Esophagus squamous epithelium (tissue), 5 donors: ENCODE data around the gene DSTYK. TPM values are rescaled to one million over a fixed set of nuclear protein-coding genes. Genes with fewer than 3 reads are reported as not detected.

Experiments used
- DNase-seq: peaks from one replicate; lab custom pipeline; 2025; lab: John Stamatoyannopoulos, UW
- H3K27ac ChIP-seq, 4 donors: fragments of 200-600 bp; sonication (generic); one replicate each; pipeline ENCODE4 v1.5.1; 2016 to 2019; ENCODE audit warnings: mild to moderate bottlenecking in 1 of 4
- H3K27me3 ChIP-seq, 4 donors: fragments of 200-600 bp; sonication (generic); 1 replicate in 3 of 4; 2 replicates in 1 of 4; pipeline versions ENCODE4 v1.5.1 to v1.6.0; 2017 to 2021; ENCODE audit warnings: antibody characterized with exemption in 1 of 4
- H3K36me3 ChIP-seq, 3 donors: fragments of 200-600 bp; sonication (generic); one replicate each; pipeline ENCODE4 v1.5.1; 2016 to 2019
- H3K4me1 ChIP-seq, 3 donors: fragments of 200-600 bp; sonication (generic); one replicate each; pipeline ENCODE4 v1.5.1; 2017 to 2019
- H3K4me3 ChIP-seq, 4 donors: fragments of 200-600 bp; sonication (generic); 1 replicate in 3 of 4; 2 replicates in 1 of 4; pipeline ENCODE4 v1.5.1; 2016 to 2019; ENCODE audit warnings: mild to moderate bottlenecking in 2 of 4, moderate library complexity in 1 of 4
- H3K9me3 ChIP-seq, 3 donors: fragments of 200-600 bp; sonication (generic); one replicate each; pipeline ENCODE4 v1.5.1; 2016 to 2019
- POLR2A ChIP-seq, 4 donors: fragments of 450-650 bp; IDR thresholded peaks; one replicate each; pipeline ENCODE4 v1.6.1; 2017; ENCODE audit warnings: antibody characterized with exemption in 4 of 4, mild to moderate bottlenecking in 4 of 4, moderate library complexity in 3 of 4
- WGBS, 2 donors: methylation state at CpG; one replicate each; pipeline ENCODE4 v1.1.5; 2018; 5-methylcytosine and 5-hydroxymethylcytosine counted together
- intact Hi-C: fragments of 100-400 bp; cut with DNase I; formaldehyde crosslinking; loops from one replicate; pipeline ENCODE4 v1.15.0; 2022
- total RNA-seq, 4 donors: library from RNA; depleted of rRNA; stranded (reverse); fragments of >200 nt; gene quantifications; one replicate each; pipeline ENCODE4 v1.1.0, GENCODE V29; 2016
- TF ChIP-seq, protein P1 (sequence below), 6 experiments: fragments of 450-650 bp in 4 of 6; fragments of 200-600 bp in 2 of 6; sonication (generic) in 2 of 6; IDR thresholded peaks; one replicate each; pipeline ENCODE4 v1.5.1; 2016 to 2019; ENCODE audit warnings: antibody characterized with exemption in 6 of 6, mild to moderate bottlenecking in 4 of 6, moderate library complexity in 4 of 6
- donor health status: DM: yes; HTN: yes; CAD: no.

Gene DSTYK
- total RNA-seq, 4 donors from 2014 or later, result 6.5 to 10.9 (median 6.9) TPM

DNA sequence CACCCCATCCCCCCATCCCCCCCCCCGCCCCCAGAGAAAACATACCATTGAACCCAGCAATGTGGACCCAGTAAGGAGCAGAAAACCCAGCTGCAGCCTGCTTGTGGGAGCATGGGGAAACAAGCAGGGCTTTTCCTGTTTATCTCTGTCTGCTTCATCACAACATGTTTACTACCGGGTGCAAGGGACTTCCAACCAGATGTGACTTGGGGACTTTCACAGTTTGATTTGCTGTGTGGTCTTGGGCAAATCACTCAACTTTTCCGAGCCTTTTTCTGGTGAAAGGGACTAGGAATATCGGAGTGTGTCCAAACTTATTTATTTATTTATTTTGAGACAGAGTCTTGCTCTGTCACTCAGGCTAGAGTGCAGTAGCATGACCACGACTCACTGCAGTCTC is 19.5 kb upstream of the DSTYK start:
- no peaks in the 10 kb centered on the region for H3K27me3 ChIP-seq
- H3K36me3 ChIP-seq, result no peaks in the 10 kb centered on the region
- no peak for DNase-seq
- intact Hi-C loops, result no loop called here
- peaks cover 23 to 54% (median 28%) of the 10 kb centered on the region in 3 donors for H3K4me1 ChIP-seq
- H3K4me3 ChIP-seq, result no peak overlapping the region
- no peak overlapping the region for H3K27ac ChIP-seq
- 78 to 95% methylated on average over 4 to 5 of the region's 5 CpGs for WGBS, 2 donors
- TF ChIP-seq POLR2A (IDR thresholded peaks at IDR 0.05), result no peak
- TF ChIP-seq, protein P1, sequence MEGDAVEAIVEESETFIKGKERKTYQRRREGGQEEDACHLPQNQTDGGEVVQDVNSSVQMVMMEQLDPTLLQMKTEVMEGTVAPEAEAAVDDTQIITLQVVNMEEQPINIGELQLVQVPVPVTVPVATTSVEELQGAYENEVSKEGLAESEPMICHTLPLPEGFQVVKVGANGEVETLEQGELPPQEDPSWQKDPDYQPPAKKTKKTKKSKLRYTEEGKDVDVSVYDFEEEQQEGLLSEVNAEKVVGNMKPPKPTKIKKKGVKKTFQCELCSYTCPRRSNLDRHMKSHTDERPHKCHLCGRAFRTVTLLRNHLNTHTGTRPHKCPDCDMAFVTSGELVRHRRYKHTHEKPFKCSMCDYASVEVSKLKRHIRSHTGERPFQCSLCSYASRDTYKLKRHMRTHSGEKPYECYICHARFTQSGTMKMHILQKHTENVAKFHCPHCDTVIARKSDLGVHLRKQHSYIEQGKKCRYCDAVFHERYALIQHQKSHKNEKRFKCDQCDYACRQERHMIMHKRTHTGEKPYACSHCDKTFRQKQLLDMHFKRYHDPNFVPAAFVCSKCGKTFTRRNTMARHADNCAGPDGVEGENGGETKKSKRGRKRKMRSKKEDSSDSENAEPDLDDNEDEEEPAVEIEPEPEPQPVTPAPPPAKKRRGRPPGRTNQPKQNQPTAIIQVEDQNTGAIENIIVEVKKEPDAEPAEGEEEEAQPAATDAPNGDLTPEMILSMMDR (IDR thresholded peaks at IDR 0.05), result no peak
- no peaks in the 10 kb centered on the region for H3K9me3 ChIP-seq

DNA sequence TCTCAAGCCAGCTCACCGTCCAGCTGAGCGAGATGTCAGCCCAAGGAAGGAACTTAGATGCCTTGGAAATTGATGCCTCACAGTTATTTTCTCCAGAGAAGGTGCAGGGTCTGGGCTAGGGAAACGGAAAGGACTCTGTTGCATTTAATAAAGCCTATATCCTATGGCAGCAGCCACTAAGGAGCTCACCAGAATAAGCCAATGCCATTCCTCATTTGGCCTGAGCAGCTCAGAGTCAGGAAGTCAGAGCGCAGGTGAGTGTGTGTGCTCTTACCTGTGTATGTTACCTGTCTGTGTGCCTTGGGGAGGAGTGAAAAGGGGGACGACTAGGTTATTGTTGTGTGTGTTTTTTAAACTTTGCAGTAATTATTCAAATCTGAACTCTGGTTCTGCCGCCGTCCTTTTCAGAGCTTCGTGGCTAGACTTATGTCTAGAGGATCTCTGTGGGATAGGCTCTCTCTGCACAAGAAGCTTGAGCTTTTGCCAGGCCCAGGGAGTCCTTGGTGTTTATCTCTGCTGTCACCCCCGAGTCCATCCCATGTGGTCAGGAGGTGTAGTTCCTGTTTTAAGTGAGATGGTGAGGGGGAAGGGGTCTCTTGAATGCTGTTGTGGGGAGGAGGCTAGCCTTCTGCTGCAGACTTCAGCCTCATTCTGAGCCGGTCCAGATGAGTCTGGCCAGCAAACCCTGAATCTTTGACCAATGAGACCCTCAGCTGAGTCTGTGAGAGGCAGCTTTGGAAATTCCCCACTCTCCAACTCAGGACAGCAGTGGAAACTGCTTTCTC is 18.6 kb upstream of the DSTYK start:
- Histone ChIP-seq H3K4me3 (peak overlapping the region in 2 of 4 donors; percentile 57 to 73), H3K27me3 (no peaks in the 10 kb centered on the region), H3K36me3 (no peaks in the 10 kb centered on the region), H3K4me1 (peaks cover 23 to 51% (median 28%) of the 10 kb centered on the region in 3 donors), H3K27ac (peak overlapping the region in 2 of 4 donors; percentile 11 to 51), H3K9me3 (no peaks in the 10 kb centered on the region)
- DNase-seq, result no peak
- WGBS, 2 donors, result 42 to 52% methylated on average over 7 to 9 of the region's 10 CpGs
- TF ChIP-seq, protein P1 (IDR thresholded peaks at IDR 0.05), result no peak
- no peak for TF ChIP-seq POLR2A (IDR thresholded peaks at IDR 0.05)
- intact Hi-C loops, result no loop called here

DNA sequence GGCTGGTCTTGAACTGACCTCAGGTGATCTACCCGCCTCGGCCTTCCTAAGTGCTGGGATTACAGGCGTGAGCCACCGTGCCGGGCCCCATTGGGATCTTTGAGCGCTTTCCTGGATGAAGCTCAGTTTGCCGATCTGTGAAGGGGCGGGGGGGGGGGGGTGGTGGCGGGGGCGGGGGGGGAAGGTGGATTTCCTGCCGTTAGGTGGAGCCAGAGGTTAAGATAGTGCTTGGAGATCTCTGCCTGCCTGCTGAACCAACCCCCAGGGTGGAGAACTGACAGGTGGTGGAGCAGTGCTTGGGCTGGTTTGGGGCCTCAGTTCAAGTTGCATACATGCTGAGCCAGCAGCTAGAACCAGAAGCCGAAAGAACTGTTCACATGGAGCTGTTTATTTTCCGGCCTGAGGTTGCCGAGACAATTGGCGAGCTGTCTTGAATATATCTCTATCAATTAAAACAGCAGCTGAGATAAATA is 17.9 kb upstream of the DSTYK start:
- DNase-seq, result no peak

DNA sequence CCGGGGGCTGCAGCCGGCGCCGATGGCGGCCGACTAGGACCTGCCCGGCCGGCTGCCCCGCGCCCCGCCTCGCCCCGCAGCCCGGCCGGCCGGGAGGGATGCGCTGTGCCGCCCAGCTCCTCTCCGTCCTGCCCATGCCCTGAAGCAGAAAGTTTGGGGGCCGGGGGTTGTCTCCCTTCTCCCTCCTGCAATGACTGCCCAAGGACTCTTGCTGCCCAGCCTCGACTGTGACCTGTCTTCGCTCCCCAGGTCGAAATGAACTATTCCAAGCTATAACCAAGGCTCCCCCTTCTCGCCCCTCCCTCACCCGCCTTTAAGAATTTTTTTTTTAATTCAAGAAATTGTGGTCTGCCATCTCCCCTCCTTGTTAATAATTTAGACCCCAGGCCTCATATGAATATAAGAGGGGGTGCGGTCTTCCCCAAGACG is 16.6 kb upstream of the DSTYK start:
- 0 to 4% methylated on average over 8 to 9 of the region's 27 CpGs for WGBS, 2 donors
- Histone ChIP-seq H3K36me3 (no peaks in the 10 kb centered on the region), H3K27ac (peak overlapping the region in 1 of 4 donors; percentile 29), H3K9me3 (no peaks in the 10 kb centered on the region), H3K27me3 (no peaks in the 10 kb centered on the region), H3K4me1 (peaks cover 23 to 46% (median 28%) of the 10 kb centered on the region in 3 donors), H3K4me3 (peak overlapping the region; percentile 41 to 73 (median 58))
- TF ChIP-seq, protein P1 (IDR thresholded peaks at IDR 0.05), result no peak
- no peak for TF ChIP-seq POLR2A (IDR thresholded peaks at IDR 0.05)
- DNase-seq, result no peak
- intact Hi-C loops, result no loop called here

More for the DNA sequence above, 17.9 kb upstream of the DSTYK start:
- H3K9me3 ChIP-seq, result no peaks in the 10 kb centered on the region
- no peaks in the 10 kb centered on the region for H3K36me3 ChIP-seq
- H3K27me3 ChIP-seq, result no peaks in the 10 kb centered on the region
- intact Hi-C loops, result no loop called here
- TF ChIP-seq, protein P1 (IDR thresholded peaks at IDR 0.05), result peak in 2 of 6 experiments; percentile 8 to 26
- TF ChIP-seq POLR2A (IDR thresholded peaks at IDR 0.05), result no peak
- peak overlapping the region in 2 of 4 donors; percentile 11 to 51 for H3K27ac ChIP-seq
- H3K4me3 ChIP-seq, result peak overlapping the region; percentile 41 to 73 (median 58)
- WGBS, 2 donors, result 0% methylated on average over 4 of the region's 15 CpGs
- H3K4me1 ChIP-seq, result peaks cover 23 to 46% (median 28%) of the 10 kb centered on the region in 3 donors

DNA sequence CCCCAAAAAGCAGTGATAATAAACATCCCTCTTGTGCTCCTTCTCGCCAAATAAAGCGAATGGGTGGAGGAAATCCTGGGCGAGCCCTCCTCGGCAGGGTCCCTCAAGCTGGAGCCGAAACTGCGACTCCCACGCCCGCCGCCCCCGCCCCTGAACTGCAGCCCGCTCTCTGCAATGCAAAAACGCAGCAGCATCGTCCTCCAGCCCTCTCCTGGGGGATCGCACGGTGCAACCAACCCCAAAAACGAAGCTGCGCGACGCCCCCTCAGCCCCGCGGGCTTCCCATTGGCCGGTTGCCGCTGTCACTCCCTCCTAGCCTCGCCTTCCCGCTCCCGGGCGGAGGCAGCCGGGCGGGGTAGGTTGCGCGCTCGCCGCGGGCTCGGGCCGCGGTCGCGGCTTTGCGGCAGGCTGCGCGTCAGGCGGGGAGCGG is 16.1 kb upstream of the DSTYK start, which contains the start of gene TMCC2:
Gene TMCC2 (plus strand): TSS at position 363 of the 430 bp plus-strand sequence. CDS start 619 bp downstream, outside the sequence.
- no peaks in the 10 kb centered on the region for H3K9me3 ChIP-seq
- H3K36me3 ChIP-seq, result no peaks in the 10 kb centered on the region
- DNase-seq, result no peak
- intact Hi-C loops, result no loop called here
- H3K4me1 ChIP-seq, result peaks cover 23 to 46% (median 28%) of the 10 kb centered on the region in 3 donors
- no peaks in the 10 kb centered on the region for H3K27me3 ChIP-seq
- H3K4me3 ChIP-seq, result peak within 1 kb of the TSS; percentile 41 to 73 (median 58)
- TF ChIP-seq, protein P1 (IDR thresholded peaks at IDR 0.05), result no peak
- TF ChIP-seq POLR2A (IDR thresholded peaks at IDR 0.05), result peak in 1 of 4 donors; percentile 27
- peak within 1 kb of the TSS in 3 of 4 donors; percentile 19 to 44 (median 29) for H3K27ac ChIP-seq
- 0% methylated on average over 2 of the region's 44 CpGs for WGBS, 2 donors
